Ovary (tissue), 9 donors: ENCODE results near the gene TLL2. TPM values are rescaled to one million over a fixed set of nuclear protein-coding genes. Genes with fewer than 3 reads are reported as not detected.

Experiments used
- DNase-seq, 5 donors: peaks; one replicate each; pipeline ENCODE4 v3.0.0-alpha.2; 2019 to 2020
- H3K27ac ChIP-seq, 2 donors: fragments of 200-600 bp; one replicate each; pipeline versions ENCODE4 v1.5.1 to v1.8.0; 2019 to 2022
- H3K27me3 ChIP-seq: fragments of 200-600 bp; one replicate; pipeline ENCODE4 v1.8.0; 2022
- H3K36me3 ChIP-seq: fragments of 200-600 bp; sonication (generic); one replicate; pipeline ENCODE4 v1.5.1; 2019
- H3K4me1 ChIP-seq: one replicate; pipeline ENCODE4 v1.8.1; 2013; ENCODE audit warnings: mild to moderate bottlenecking, moderate library complexity; ENCODE audit not compliant: insufficient read depth
- H3K4me3 ChIP-seq: fragments of 200-600 bp; sonication (generic); one replicate; pipeline ENCODE4 v1.5.1; 2017
- H3K9me3 ChIP-seq, 2 donors: fragments of 200-600 bp in 1 of 2; sonication (generic) in 1 of 2; one replicate each; pipeline versions ENCODE4 v1.5.1 to v1.8.1; 2013 to 2019; ENCODE audit warnings: mild to moderate bottlenecking in 1 of 2, moderate library complexity in 1 of 2
- EP300 ChIP-seq: sonication (generic); formaldehyde crosslinking; IDR thresholded peaks from one replicate; pipeline ENCODE4 v1.6.1; 2017; ENCODE audit warnings: antibody characterized with exemption
- POLR2A ChIP-seq: fragments of 450-650 bp; IDR thresholded peaks from one replicate; pipeline ENCODE4 v1.6.1; 2017; ENCODE audit warnings: antibody characterized with exemption, mild to moderate bottlenecking, moderate library complexity
- WGBS, 3 donors: extraction: QIAGEN DNeasy Blood & Tissue Kit in 1 of 3; methylation state at CpG; one replicate each; pipeline versions ENCODE4 v1.1.5 to v1.1.7; 2013 to 2017; 5-methylcytosine and 5-hydroxymethylcytosine counted together
- intact Hi-C, 4 donors: fragments of 100-400 bp; cut with DNase I; formaldehyde crosslinking; loops; one replicate each; pipeline versions ENCODE4 v1.11.0 to v1.15.1; 2022 to 2023
- polyA plus RNA-seq, 2 donors: library from polyadenylated mRNA; stranded (reverse); fragments of 200-250 nt in 1 of 2; fragments of 350-450 nt in 1 of 2; fragmentation: Illumina TruSeq in 1 of 2; extraction: RNeasy Lipid Tissue Mini Kit (QIAGEN cat#74804) in 1 of 2; gene quantifications; one replicate each; pipeline ENCODE4 v1.2.3, GENCODE V29; 2013 to 2014
- total RNA-seq, 7 donors: library from RNA; depleted of rRNA in 2 of 7; stranded (reverse); fragments of >200 nt in 2 of 7; fragmentation: NEBNext Ultra II Directional in 3 of 7; extraction: Animal tissue kit (Norgen Biotek cat#: 25700) in 3 of 7; gene quantifications; one replicate each; pipeline versions ENCODE4 v1.1.0 to v1.2.4, GENCODE V29; 2016 to 2023
- TF ChIP-seq, protein P1 (sequence below), 3 donors: fragments of 450-650 bp in 2 of 3; fragments of 200-600 bp in 1 of 3; IDR thresholded peaks; one replicate each; pipeline versions ENCODE4 v1.5.1 to v1.8.0; 2016 to 2022; ENCODE audit warnings: antibody characterized with exemption in 3 of 3, mild to moderate bottlenecking in 1 of 3
- donor health status: DM: no; HTN: no; CAD: no; lungs with moderate emphysema.
- donor health status: DM: no; HTN: no; CAD: no.
- donor health status: Bipolar disorder and iron deficiency.
- donor health status: DM: yes; HTN: yes; CAD: no.
- donor health status: DM: no; HTN: no; CAD: no.
- donor health status: DM: yes; HTN: yes; CAD: no.

The TLL2 gene
- total and polyA plus RNA-seq, 9 donors, result 0.07 to 0.68 (median 0.29) TPM; not detected in 1

DNA sequence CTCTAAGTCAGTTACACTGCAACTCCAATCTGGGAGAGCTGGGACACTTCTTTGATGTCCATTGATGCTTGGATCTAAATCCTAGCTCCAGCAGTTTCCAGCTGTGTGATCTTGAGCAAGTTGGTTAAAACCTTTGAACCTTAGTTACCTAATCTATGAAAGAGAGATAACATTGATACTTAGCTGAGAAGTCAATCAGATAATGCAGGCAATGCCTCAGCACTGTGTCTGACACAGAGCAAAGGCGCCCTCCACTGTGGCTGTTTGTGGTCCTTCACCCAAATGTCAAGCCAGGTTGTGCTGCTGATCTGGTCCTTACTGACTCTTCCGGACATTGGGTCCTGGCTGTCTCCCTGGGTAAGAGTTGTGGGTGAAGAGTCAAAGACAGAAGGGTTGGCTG, 189.3 kb downstream of the TLL2 start:
- intact Hi-C loops, result no loop called here

DNA sequence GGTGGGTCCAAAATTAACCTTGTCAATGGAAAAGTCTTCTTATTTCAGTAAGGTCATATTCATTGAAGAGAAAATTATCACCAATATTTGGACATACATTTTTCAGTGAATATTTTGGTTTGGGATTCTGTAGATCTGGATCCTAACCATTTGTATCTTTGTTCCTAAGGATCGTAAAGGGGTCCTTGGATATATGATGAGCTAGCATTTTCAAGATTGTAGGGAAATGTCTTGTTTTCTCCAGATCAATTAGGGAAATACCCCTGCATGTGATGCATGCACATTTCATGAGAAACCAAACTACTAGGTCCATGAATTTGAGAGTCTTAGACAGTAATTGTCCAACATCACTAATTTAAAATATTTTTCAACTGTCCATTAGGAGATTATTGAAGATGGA, 191.5 kb downstream of the TLL2 start:
- no peak overlapping the region for H3K4me3 ChIP-seq
- intact Hi-C loops, result no loop called here
- no peak for DNase-seq
- no peak overlapping the region for H3K27ac ChIP-seq
- no peaks in the 10 kb centered on the region for H3K27me3 ChIP-seq
- TF ChIP-seq EP300 (no peak), POLR2A (no peak)
- TF ChIP-seq, protein P1, sequence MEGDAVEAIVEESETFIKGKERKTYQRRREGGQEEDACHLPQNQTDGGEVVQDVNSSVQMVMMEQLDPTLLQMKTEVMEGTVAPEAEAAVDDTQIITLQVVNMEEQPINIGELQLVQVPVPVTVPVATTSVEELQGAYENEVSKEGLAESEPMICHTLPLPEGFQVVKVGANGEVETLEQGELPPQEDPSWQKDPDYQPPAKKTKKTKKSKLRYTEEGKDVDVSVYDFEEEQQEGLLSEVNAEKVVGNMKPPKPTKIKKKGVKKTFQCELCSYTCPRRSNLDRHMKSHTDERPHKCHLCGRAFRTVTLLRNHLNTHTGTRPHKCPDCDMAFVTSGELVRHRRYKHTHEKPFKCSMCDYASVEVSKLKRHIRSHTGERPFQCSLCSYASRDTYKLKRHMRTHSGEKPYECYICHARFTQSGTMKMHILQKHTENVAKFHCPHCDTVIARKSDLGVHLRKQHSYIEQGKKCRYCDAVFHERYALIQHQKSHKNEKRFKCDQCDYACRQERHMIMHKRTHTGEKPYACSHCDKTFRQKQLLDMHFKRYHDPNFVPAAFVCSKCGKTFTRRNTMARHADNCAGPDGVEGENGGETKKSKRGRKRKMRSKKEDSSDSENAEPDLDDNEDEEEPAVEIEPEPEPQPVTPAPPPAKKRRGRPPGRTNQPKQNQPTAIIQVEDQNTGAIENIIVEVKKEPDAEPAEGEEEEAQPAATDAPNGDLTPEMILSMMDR (IDR thresholded peaks at IDR 0.05), result no peak
- no peaks in the 10 kb centered on the region for H3K4me1 ChIP-seq
- 68 to 82% (median 81%) methylated on average over 1 of the region's 1 CpG for WGBS, 3 donors
- H3K9me3 ChIP-seq, result no peaks in the 10 kb centered on the region
- no peaks in the 10 kb centered on the region for H3K36me3 ChIP-seq

More for the DNA sequence above, 189.3 kb downstream of the TLL2 start:
- H3K36me3 ChIP-seq, result no peaks in the 10 kb centered on the region
- no peak overlapping the region for H3K4me3 ChIP-seq
- H3K27ac ChIP-seq, result no peak overlapping the region
- DNase-seq, result no peak
- 75 to 78% (median 78%) methylated on average over 2 of the region's 2 CpGs for WGBS, 3 donors
- H3K4me1 ChIP-seq, result no peaks in the 10 kb centered on the region
- TF ChIP-seq, protein P1 (IDR thresholded peaks at IDR 0.05), result no peak
- TF ChIP-seq POLR2A, result no peak
- no peak for TF ChIP-seq EP300
- H3K9me3 ChIP-seq, result no peaks in the 10 kb centered on the region
- H3K27me3 ChIP-seq, result no peaks in the 10 kb centered on the region

DNA sequence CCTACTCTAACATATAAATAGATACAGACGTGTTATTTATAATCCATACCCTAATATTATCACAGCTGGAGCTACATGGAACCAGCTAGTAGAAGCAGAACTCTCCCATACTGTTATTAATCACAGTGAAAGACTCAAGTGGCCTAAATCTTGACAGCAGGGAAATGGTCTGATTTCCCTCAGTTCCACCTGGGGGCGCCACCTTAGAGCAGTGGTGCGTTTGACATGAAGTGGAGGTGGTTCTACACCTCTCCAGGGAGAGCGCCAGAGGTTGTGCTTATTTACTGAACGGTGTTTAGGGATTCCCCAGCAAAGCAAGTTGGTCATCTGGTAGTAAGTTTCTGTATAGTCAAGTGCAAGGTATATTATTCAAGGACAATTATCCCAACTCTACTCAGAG, 191.9 kb downstream of the TLL2 start:
- no peak for TF ChIP-seq EP300
- TF ChIP-seq POLR2A, result no peak
- TF ChIP-seq, protein P1 (IDR thresholded peaks at IDR 0.05), result no peak
- no peaks in the 10 kb centered on the region for H3K4me1 ChIP-seq
- H3K27me3 ChIP-seq, result no peaks in the 10 kb centered on the region
- H3K4me3 ChIP-seq, result no peak overlapping the region
- no peaks in the 10 kb centered on the region for H3K36me3 ChIP-seq
- 47 to 53% (median 47%) methylated on average over 5 of the region's 5 CpGs for WGBS, 3 donors
- intact Hi-C loops, result no loop called here
- H3K27ac ChIP-seq, result no peak overlapping the region
- H3K9me3 ChIP-seq, result no peaks in the 10 kb centered on the region
- no peak for DNase-seq

DNA sequence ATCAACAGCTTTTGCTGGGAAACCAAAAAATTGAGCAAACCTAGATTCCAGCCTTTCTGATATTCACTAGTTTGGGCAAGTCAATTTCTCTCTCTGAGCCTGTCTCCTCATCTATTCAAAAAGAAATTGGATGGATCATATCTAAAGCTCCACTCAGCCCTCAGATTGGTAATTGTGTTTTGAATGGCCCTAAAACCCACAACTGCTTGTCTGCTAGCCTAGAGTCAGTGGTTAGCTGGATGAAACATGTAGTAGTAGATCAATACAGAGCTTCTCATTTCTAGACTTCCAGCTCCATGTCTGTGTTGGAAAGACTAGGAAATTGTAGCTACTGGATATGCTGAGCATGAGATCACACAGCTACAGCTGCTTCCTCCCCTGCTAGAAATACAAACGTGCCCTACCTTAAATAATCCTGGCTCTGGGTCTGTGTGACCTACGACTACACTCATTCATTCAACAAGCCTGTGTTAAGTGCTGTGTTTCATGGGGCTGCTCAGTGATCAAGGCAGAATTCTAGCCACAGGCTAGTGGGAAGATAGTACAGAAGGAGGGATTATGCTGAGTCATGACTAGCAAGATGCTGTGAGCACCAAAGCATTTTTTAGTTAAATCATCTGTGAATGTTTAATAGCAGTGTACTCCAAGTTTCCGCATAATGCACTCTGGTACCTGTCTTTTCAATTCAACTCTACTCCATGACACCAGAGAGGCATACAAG, 193.8 kb downstream of the TLL2 start:
- TF ChIP-seq EP300 (no peak), POLR2A (no peak)
- TF ChIP-seq, protein P1 (IDR thresholded peaks at IDR 0.05), result no peak
- H3K4me1 ChIP-seq, result no peaks in the 10 kb centered on the region
- no peak overlapping the region for H3K27ac ChIP-seq
- no peaks in the 10 kb centered on the region for H3K36me3 ChIP-seq
- no peaks in the 10 kb centered on the region for H3K9me3 ChIP-seq
- H3K4me3 ChIP-seq, result no peak overlapping the region
- H3K27me3 ChIP-seq, result no peaks in the 10 kb centered on the region
- intact Hi-C loops, result no loop called here
- 24 to 29% (median 24%) methylated on average over 3 of the region's 3 CpGs for WGBS, 3 donors
- DNase-seq, result no peak
